HG02852 (cell line): Measurements from ENCODE around the gene TOR1AIP2.
A peak's percentile ranks its signal among the peaks of the same experiment; 100 is the strongest.

Source experiments
- ATAC-seq: cut with Tn5 transposase; IDR thresholded peaks from one replicate; pipeline ENCODE4 v1.9.1; 2021; ENCODE audit warnings: mild to moderate bottlenecking, moderate library complexity; ENCODE audit not compliant: unreplicated experiment

Gene TOR1AIP2

GRCh38 chr1:179877586-179878265 is at the start of gene TOR1AIP2:
TSS of gene TOR1AIP2 (minus strand) at chr1:179877803. CDS start at chr1:179852665, 25,138 bp downstream.
- peak; percentile 59 for ATAC-seq

GRCh38 chr1:179926850-179927205 is 49.2 kb upstream of the TOR1AIP2 start:
- ATAC-seq = no peak

- ATAC-seq = no peak
Observed at GRCh38 chr1:179925922-179926849, 48.6 kb upstream of the TOR1AIP2 start.

- ATAC-seq = no peak
Observed at GRCh38 chr1:179925302-179925701, 47.7 kb upstream of the TOR1AIP2 start.

- ATAC-seq = peak; percentile 83
Observed at GRCh38 chr1:179924268-179924667, 46.7 kb upstream of the TOR1AIP2 start.

- no peak for ATAC-seq
Observed at GRCh38 chr1:179923029-179923428, 45.4 kb upstream of the TOR1AIP2 start.

GRCh38 chr1:179921981-179922872 is 44.6 kb upstream of the TOR1AIP2 start:
- ATAC-seq = no peak

- ATAC-seq = no peak
Observed at GRCh38 chr1:179921472-179921871, 43.9 kb upstream of the TOR1AIP2 start.

- no peak for ATAC-seq
Observed at GRCh38 chr1:179917601-179918429, 40.2 kb upstream of the TOR1AIP2 start.

- ATAC-seq = no peak
Observed at GRCh38 chr1:179911812-179912211, 34.2 kb upstream of the TOR1AIP2 start.

- ATAC-seq = no peak
Observed at GRCh38 chr1:179910934-179911333, 33.3 kb upstream of the TOR1AIP2 start.

- no peak for ATAC-seq
Observed at GRCh38 chr1:179889589-179889988, 12.0 kb upstream of the TOR1AIP2 start.

GRCh38 chr1:179888071-179888470 is 10.5 kb upstream of the TOR1AIP2 start:
- ATAC-seq = no peak

GRCh38 chr1:179883745-179884138 is 6.1 kb upstream of the TOR1AIP2 start:
- no peak for ATAC-seq

- peak; percentile 11 for ATAC-seq
Observed at GRCh38 chr1:179883040-179883744, 5.6 kb upstream of the TOR1AIP2 start.

- ATAC-seq = peak; percentile 69
Observed at GRCh38 chr1:179882253-179883039, 4.8 kb upstream of the TOR1AIP2 start, which contains the start of gene TOR1AIP1. TSS of gene TOR1AIP1 (plus strand) at chr1:179882285. CDS start at chr1:179882503, 218 bp downstream.

GRCh38 chr1:179881642-179882252 is 4.1 kb upstream of the TOR1AIP2 start:
- ATAC-seq = no peak

- ATAC-seq = no peak
Observed at GRCh38 chr1:179879797-179880196, 2.2 kb upstream of the TOR1AIP2 start.
